Measurements from ENCODE around the gene WDR62.

GRCh38 chr19:36041831-36042230 lies 12.9 kb upstream of the WDR62 start:
- TF ChIP-seq BMI1 (IDR thresholded peaks at IDR 0.05; ENCODE audit: borderline replicate concordance) = no peak
- TF ChIP-seq CTCF (IDR thresholded peaks at IDR 0.05 in 2 of 3, conservative IDR thresholded peaks at IDR 0.05 in 1 of 3; ENCODE audit: control insufficient read depth in 2 of 3, extremely low read depth in 1 of 3, insufficient read depth in 1 of 3, low read depth in 3 of 3, low read length in 3 of 3) = no peak
- no peak for TF ChIP-seq EZH2 (IDR thresholded peaks at IDR 0.05; ENCODE audit: borderline replicate concordance, control insufficient read depth, low read depth, low read length)
- no peak for TF ChIP-seq FOS (IDR thresholded peaks at IDR 0.05; ENCODE audit: borderline replicate concordance, extremely low read depth, insufficient read length)
